ENCODE measurements around the gene DSCAM.
"Not testable (repeated sequence)": the region's sequence is repeated elsewhere in the genome, so short reads cannot be mapped to it uniquely, and the experiment has no call there.

Gene DSCAM

DNA sequence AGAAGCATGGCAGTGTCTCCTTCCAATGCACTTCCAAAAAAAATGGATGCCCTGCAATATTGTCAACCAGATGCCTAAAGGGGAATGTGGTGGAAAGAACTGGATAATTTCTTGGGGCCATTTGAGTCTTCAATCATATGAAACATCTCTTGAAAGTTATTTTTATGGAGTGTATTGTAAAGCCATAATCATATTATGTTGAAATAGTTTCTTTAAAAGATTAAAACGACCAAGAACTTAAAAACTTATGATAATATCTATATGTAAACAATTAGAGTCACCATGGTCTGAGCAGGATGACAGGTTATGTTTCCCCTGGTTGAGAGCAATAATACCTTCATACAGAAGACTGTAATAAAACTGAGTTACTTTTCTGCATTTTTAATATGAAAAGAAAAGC, 522.6 kb downstream of the DSCAM start:
- Histone ChIP-seq H3K4me3 (no peak overlapping the region), H3K4me1 (no peaks in the 10 kb centered on the region), H4K20me1 (no peaks in the 10 kb centered on the region), H3K27ac (no peak overlapping the region), H3K27me3 (no peaks in the 10 kb centered on the region), H3K36me3 (no peaks in the 10 kb centered on the region), H3K9me3 (replicated peaks in 1 of 11) (no peaks in the 10 kb centered on the region), H3K4me2 (no peak overlapping the region), H3K9ac (no peak overlapping the region)
- no peak for TF ChIP-seq Cebpa-rat (IDR thresholded peaks at IDR 0.05)

GRCh38 chr21:40320718-40321117, 526.2 kb downstream of the DSCAM start:
- H4K20me1 ChIP-seq; H3K9me3 ChIP-seq (replicated peaks in 1 of 11); H3K36me3 ChIP-seq; H3K9ac ChIP-seq; H3K4me2 ChIP-seq; H3K27me3 ChIP-seq; H3K4me3 ChIP-seq; H3K4me1 ChIP-seq; H3K27ac ChIP-seq: not testable (repeated sequence)

DNA sequence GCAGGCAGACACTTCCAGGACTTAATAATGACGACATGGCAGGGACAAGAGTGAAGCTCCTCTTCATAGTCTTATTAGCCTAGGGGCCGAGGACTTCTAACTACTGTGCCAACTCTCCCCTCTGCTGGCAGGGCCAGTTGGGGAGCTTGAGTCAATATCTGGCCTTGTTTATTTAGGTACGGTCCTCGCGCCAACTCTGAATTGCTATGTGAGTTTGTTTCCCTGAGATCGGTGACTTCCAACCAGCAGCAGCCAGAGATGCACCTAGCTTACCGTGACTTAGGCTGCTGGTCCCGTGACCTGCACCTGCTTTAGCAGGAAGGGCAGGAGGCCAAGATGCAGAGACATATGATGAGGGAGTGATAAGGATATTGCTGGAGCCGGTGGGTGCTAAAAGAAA, 528.6 kb downstream of the DSCAM start:
- Histone ChIP-seq H3K27me3 (no peaks in the 10 kb centered on the region), H3K9me3 (replicated peaks in 1 of 11) (no peaks in the 10 kb centered on the region), H3K4me3 (no peak overlapping the region), H3K4me1 (no peaks in the 10 kb centered on the region), H3K36me3 (no peaks in the 10 kb centered on the region), H3K9ac (no peak overlapping the region), H3K27ac (no peak overlapping the region), H4K20me1 (no peaks in the 10 kb centered on the region), H3K4me2 (no peak overlapping the region)
- TF ChIP-seq Cebpa-rat (IDR thresholded peaks at IDR 0.05): no peak

DNA sequence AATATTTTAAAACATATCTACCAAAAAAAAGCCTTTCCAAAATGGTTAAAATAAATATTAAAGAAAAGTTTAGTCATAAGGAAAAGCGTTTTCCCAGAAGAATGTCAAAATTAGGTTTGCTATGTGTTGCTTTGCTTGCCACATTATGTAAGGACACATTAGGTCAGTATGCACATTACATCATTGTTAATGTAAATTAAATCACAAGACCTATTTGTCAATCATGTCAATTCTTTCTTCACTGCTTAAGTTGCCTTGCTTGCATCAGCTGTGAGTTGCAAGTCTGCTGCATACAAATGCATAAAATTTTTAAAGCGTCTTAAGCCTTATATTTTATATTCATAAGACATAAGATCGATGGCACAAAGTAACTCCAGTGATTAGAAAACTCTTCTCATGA, 530.9 kb downstream of the DSCAM start:
- no peak overlapping the region for H3K4me2 ChIP-seq
- H3K9me3 ChIP-seq (replicated peaks in 1 of 11): peaks cover 0 to 3% (median 0%) of the 10 kb centered on the region in 11 experiments; a peak in 1 of 22 replicates
- no peak for TF ChIP-seq Cebpa-rat (IDR thresholded peaks at IDR 0.05)
- H3K27ac ChIP-seq: no peak overlapping the region
- H3K4me1 ChIP-seq: no peaks in the 10 kb centered on the region
- H3K9ac ChIP-seq: no peak overlapping the region
- no peaks in the 10 kb centered on the region for H3K27me3 ChIP-seq
- H3K4me3 ChIP-seq: no peak overlapping the region
- no peaks in the 10 kb centered on the region for H4K20me1 ChIP-seq
- no peaks in the 10 kb centered on the region for H3K36me3 ChIP-seq

DNA sequence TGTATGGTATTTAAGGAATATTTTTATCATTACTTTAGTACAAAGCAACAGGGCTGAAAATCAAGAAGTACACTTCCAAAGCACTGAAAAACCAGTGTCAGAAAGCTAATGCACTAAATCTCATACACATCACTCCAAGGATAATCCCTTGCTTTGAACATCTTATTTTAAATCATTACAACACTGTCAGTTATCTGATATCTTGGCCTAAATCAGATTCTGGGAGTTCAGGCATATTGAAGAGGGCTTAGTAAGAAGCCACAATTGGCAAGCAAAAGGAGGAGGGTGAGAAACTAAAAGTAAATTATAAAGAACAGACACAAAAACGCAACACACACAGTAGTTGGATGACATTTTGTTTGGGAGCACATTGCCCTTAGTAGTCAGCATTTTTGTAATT, 531.3 kb downstream of the DSCAM start:
- no peak for TF ChIP-seq Cebpa-rat (IDR thresholded peaks at IDR 0.05)
- Histone ChIP-seq H3K27ac (no peak overlapping the region), H4K20me1 (no peaks in the 10 kb centered on the region), H3K9me3 (replicated peaks in 1 of 11) (peaks cover 0 to 3% (median 0%) of the 10 kb centered on the region in 11 experiments; a peak in 1 of 22 replicates), H3K9ac (no peak overlapping the region), H3K36me3 (no peaks in the 10 kb centered on the region), H3K4me1 (no peaks in the 10 kb centered on the region), H3K27me3 (no peaks in the 10 kb centered on the region), H3K4me3 (no peak overlapping the region), H3K4me2 (no peak overlapping the region)

GRCh38 chr21:40313260-40313659, 533.7 kb downstream of the DSCAM start:
- Histone ChIP-seq H3K36me3 (no peaks in the 10 kb centered on the region), H4K20me1 (no peaks in the 10 kb centered on the region), H3K4me1 (no peaks in the 10 kb centered on the region), H3K4me3 (no peak overlapping the region), H3K9ac (no peak overlapping the region), H3K27ac (no peak overlapping the region), H3K27me3 (no peaks in the 10 kb centered on the region), H3K4me2 (no peak overlapping the region), H3K9me3 (replicated peaks in 1 of 11) (peaks cover 0 to 3% (median 0%) of the 10 kb centered on the region in 11 experiments; a peak in 1 of 22 replicates)
- TF ChIP-seq Cebpa-rat (IDR thresholded peaks at IDR 0.05): no peak

DNA sequence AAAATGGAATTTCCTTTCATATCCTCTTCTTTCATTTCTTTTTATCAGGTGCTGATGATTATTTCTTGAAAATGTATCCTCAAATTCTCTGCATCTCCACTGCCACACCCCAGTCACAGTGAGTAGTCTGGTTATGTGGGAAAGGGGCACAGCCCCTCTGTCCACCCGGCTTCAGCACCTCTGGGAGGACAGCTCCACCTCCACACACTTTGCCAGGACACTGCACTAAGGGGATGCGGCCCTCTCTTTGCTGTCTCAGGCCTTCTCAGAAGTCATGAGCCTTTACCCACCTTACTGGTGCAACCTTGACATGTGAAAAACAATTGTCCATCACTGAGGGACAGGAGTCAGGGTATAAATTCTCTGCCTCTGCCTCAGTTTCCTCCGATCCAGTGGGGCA, 546.7 kb downstream of the DSCAM start:
- no peak overlapping the region for H3K4me3 ChIP-seq
- peaks cover 7 to 21% (median 17%) of the 10 kb centered on the region in 11 experiments; a peak in 18 of 22 replicates for H3K9me3 ChIP-seq (replicated peaks in 1 of 11)
- no peaks in the 10 kb centered on the region for H3K27me3 ChIP-seq
- no peak overlapping the region for H3K9ac ChIP-seq
- TF ChIP-seq Cebpa-rat (IDR thresholded peaks at IDR 0.05): no peak
- H4K20me1 ChIP-seq: no peaks in the 10 kb centered on the region
- H3K27ac ChIP-seq: no peak overlapping the region
- no peak overlapping the region for H3K4me2 ChIP-seq
- H3K4me1 ChIP-seq: peaks cover 0 to 5% (median 0%) of the 10 kb centered on the region in 10 experiments; a peak in 1 of 20 replicates
- no peaks in the 10 kb centered on the region for H3K36me3 ChIP-seq

- peaks cover 7 to 15% (median 12%) of the 10 kb centered on the region in 11 experiments; a peak in 17 of 22 replicates for H3K9me3 ChIP-seq (replicated peaks in 1 of 11)
- H3K27me3 ChIP-seq: no peaks in the 10 kb centered on the region
- H3K4me1 ChIP-seq: peaks cover 0 to 5% (median 0%) of the 10 kb centered on the region in 10 experiments; a peak in 1 of 20 replicates
- H3K9ac ChIP-seq: no peak overlapping the region
- no peak for TF ChIP-seq Cebpa-rat (IDR thresholded peaks at IDR 0.05)
- no peak overlapping the region for H3K27ac ChIP-seq
- H3K36me3 ChIP-seq: no peaks in the 10 kb centered on the region
- H3K4me2 ChIP-seq: no peak overlapping the region
- H4K20me1 ChIP-seq: no peaks in the 10 kb centered on the region
- H3K4me3 ChIP-seq: no peak overlapping the region
These were observed 547.5 kb downstream of the DSCAM start for GRCh38 chr21:40299451-40299850.

DNA sequence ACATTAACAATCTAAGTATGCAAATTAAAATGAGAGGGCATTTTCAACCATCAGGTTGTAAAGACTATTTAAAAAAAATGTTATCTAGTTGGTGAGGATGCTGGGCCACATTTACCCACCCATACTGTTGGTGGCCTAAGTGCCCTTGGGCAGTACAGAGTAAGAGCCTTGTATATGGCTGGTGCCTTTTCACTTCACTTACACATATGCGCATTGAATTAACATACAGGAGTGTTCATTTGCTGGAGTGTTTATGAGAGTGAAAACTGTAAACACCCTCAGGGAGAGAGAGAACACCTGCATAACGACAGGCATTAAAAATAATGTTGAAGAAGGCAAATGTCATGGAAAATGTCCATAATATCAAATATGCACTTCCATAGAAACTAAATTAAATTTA, 552.6 kb downstream of the DSCAM start:
- H4K20me1 ChIP-seq: no peaks in the 10 kb centered on the region
- TF ChIP-seq Cebpa-rat (IDR thresholded peaks at IDR 0.05): no peak
- no peak overlapping the region for H3K4me2 ChIP-seq
- no peaks in the 10 kb centered on the region for H3K36me3 ChIP-seq
- H3K9ac ChIP-seq: no peak overlapping the region
- H3K27me3 ChIP-seq: no peaks in the 10 kb centered on the region
- no peaks in the 10 kb centered on the region for H3K4me1 ChIP-seq
- H3K9me3 ChIP-seq (replicated peaks in 1 of 11): no peaks in the 10 kb centered on the region
- no peak overlapping the region for H3K4me3 ChIP-seq
- no peak overlapping the region for H3K27ac ChIP-seq

GRCh38 chr21:40291560-40291959, 555.4 kb downstream of the DSCAM start:
- no peaks in the 10 kb centered on the region for H3K27me3 ChIP-seq
- no peaks in the 10 kb centered on the region for H3K36me3 ChIP-seq
- TF ChIP-seq Cebpa-rat (IDR thresholded peaks at IDR 0.05): no peak
- no peak overlapping the region for H3K27ac ChIP-seq
- H3K9me3 ChIP-seq (replicated peaks in 1 of 11): no peaks in the 10 kb centered on the region
- no peak overlapping the region for H3K4me2 ChIP-seq
- no peaks in the 10 kb centered on the region for H4K20me1 ChIP-seq
- H3K4me3 ChIP-seq: no peak overlapping the region
- peaks cover 0 to 6% (median 0%) of the 10 kb centered on the region in 10 experiments; a peak in 3 of 20 replicates for H3K4me1 ChIP-seq
- no peak overlapping the region for H3K9ac ChIP-seq

Measured in BLaER1 treated with 17β-estradiol and CSF1 and Interleukin-3, amounts not matched to agents 10 nM and 100 nM (cell line).